Activated CD8-positive, alpha-beta memory T cell treated with anti-CD3 and anti-CD28 coated beads, Interleukin-2, amount 50 U/mL, for 24 hours (primary cell): ENCODE data around the gene C4orf51.
"Not testable (repeated sequence)": the region's sequence is repeated elsewhere in the genome, so short reads cannot be mapped to it uniquely, and the experiment has no call there.

ENCODE experiments used
- DNase-seq: peaks from one replicate; pipeline ENCODE4 v3.0.0-alpha.2; 2020; ENCODE audit errors: extremely low read depth

C4orf51 gene

DNA sequence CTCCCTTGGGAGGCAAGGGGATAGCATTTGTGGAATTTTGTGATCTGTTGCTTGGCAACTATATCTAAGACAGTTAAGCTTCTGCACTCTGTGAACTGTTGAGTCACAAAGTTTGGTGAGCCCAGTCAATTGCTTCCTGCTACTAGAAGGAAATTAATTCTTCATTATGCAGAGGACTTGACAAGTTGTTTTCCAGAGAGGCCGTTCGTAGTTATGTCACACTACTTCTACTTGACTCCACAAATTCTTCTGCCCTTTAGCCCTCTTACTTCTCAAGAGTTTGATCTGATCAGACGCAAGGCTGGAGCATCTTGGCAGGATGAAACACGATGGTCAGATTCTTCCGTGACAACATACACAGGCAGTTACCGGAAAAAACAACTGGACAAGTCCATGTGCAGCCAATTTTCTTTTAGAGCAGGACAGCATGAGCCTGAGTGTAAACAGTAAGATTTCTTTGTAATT, at the start of gene C4orf51:
Gene C4orf51, plus strand, starts transcription at position 156 of the 465 bp plus-strand sequence. Its CDS starts 58 bp downstream, at position 214.
- no peak for DNase-seq

DNA sequence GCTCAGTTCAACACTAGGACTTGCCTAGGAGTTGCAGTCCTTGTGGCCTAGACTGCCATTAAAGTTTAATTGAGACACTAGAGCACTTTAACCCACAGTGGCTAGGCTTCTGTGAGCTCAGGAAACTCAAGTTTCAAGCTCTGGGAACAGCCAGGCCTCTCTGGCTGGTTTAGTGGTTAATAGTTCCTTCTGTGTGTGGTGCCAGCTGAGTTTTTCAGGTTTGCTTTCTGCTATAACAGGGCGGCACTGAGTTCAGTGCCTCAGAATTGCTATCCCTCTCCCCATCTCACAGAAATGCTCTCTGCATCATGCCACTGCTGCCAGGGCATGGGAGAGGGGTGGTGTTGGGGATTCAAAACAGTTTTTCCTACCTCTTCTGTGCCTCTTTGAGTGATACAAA, 44.8 kb upstream of the C4orf51 start:
- DNase-seq: no peak

DNA sequence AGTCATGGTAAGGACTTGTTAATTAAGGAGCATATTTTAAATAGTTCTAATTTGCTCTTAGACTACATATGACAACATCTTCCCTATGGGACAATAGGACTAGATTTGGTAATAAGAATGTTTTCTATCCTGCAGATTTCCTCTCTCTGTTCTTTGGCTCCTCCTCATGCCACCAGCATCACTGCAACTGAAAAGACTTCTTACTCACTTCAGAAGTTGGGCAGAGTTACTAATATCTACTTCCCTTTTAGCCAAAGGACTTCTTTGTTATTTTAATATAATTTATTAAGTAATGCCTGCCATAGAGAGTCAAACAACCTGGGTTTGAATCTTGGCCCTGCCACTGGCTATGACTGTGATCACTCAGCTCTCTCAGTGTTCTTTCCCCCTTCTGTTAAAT, 44.3 kb upstream of the C4orf51 start:
- DNase-seq: no peak

- DNase-seq: no peak
Measured at GRCh38 chr4:145639186-145639698, 40.7 kb upstream of the C4orf51 start.

DNA sequence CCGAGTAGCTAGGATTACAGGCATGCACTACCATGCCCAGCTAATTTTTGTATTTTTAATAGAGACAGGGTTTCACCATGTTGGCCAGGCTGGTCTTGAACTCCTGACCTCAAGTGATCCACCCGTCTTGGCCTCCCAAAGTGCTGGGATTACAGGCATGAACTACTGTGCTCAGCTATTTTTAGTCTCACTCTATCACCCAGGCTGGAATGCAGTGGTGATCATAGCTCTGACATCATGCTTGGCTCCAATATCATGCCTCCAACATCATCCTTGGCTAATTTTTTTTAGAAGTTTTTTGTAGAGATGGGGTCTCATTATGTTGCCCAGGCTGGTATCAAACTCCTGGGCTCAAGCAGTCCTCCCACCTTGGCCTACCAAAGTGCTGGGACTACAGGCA, 39.7 kb upstream of the C4orf51 start:
- DNase-seq: not testable (repeated sequence)

GRCh38 chr4:145643295-145643694, 36.7 kb upstream of the C4orf51 start:
- no peak for DNase-seq

- no peak for DNase-seq
Measured at GRCh38 chr4:145644699-145645098, 35.2 kb upstream of the C4orf51 start.

DNA sequence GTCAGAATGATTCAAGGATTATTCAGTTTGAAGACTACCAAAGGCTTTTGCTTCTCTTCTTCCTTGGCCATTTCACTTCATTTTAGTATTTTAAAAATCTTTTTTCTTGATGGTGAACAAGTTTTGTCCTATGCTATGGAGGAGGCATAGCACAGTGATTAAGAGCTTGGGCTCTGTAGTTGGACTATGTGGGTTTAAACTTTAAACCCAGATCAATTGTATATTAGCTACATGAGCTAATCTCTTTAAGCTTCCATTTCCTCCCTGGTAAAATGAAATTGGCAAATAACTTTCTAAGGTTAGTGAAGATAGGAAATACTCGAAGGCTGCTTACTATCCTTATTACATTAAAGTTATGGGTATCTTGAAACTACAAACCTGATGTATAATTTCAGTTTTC, 23.8 kb upstream of the C4orf51 start:
- DNase-seq: no peak

DNA sequence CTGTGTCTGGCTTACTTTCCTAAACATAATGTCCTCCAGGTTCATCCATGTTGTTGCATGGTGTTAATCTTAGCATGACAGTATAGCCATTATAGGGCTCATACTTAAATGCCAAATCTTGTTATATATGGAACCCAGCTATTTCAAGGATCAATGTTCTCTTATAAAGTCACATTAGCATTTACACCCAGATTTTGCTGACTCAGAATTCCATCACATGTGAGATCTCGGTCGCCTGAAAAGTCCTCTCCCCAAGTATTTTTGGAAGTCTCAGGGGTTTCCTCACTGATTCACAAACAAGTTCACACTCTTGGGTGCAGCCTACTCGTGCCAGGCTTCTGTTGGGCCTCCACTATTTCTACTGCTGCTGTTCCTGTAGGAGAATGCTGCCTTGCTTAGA, 19.9 kb upstream of the C4orf51 start:
- DNase-seq: no peak

- DNase-seq: no peak
Measured at GRCh38 chr4:145663194-145663593, 16.8 kb upstream of the C4orf51 start.

DNA sequence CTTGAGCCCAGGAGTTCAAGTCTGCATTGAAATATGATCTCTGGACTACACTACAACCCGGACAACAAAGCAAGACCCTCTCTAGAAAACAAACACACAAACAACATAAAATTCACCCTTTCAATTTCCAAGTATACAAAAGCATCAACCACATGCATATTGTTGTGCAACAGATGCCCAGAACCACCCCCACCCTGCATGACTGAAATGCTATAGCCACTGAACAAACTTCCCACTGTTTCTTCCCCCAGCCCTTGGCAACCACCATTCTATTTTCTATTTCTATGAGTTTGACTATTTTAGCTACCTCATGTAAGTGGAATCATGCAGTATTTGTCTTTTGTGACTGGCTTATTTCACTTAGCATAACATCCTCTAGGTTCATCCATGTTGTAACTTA, 14.2 kb upstream of the C4orf51 start:
- no peak for DNase-seq

- DNase-seq: no peak
Measured at GRCh38 chr4:145670422-145670821, 9.5 kb upstream of the C4orf51 start.

DNA sequence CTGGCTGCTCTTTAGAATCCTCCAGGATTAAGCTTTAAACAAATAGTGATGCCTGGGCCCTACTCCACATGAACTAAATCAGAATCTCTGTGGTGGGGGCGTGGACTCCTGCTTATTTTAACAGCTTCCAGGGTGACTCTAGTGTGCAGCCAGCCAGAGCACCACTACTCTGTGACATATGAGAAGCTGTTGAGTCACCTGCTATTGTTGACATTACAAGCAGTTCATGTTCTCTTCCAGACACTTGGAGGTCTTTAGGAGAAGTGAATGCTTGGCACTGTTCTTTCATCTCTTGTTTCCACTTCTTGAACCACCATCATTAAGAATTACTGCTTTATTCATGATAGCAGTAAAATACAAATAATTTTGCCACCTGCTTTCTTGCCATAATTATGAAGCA, 426 bp upstream of the C4orf51 start:
- no peak for DNase-seq

- no peak for DNase-seq
Measured at GRCh38 chr4:145680902-145681301, 956 bp downstream of the C4orf51 start.

GRCh38 chr4:145681518-145681917, 1.6 kb downstream of the C4orf51 start:
- no peak for DNase-seq

DNA sequence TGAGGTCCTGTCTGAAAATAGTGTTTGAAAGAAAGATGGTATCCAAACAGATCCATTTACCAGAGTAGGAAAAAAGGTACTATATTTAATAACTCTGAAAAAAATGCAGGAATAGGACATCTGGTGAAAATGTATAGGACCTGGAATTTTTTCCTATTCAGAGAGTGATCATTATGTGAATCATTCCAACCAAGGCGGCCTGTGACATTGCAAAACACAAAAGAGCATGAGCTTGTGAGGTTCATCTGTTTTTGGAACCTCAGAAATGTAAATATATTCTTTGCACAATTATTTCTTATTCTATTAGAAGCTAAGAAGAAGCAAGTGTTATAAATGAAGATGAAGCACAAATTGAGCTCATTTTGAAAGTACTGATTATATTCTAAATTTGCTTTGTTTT, 2.0 kb downstream of the C4orf51 start:
- DNase-seq: no peak

- DNase-seq: no peak
Measured at GRCh38 chr4:145686991-145687390, 7.0 kb downstream of the C4orf51 start.

GRCh38 chr4:145690610-145691009, 10.7 kb downstream of the C4orf51 start:
- DNase-seq: no peak

DNA sequence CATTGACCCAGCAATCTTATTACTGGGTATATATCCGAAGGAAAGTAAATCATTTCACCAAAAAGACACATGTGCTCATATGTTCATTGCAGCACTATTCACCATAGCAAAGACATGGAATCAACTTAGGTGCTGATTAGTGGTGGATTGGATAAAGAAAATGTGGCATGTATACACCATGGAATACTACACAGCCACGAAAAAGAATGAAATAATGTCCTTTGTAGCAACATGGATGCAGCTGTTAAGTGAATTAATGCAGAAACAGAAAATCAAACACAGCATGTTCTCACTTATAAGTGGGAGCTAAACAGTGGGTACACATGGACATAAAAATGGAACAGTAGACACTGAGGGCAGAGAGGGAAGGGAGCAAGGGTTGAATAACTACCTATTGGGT, 11.5 kb downstream of the C4orf51 start:
- DNase-seq: not testable (repeated sequence)

DNA sequence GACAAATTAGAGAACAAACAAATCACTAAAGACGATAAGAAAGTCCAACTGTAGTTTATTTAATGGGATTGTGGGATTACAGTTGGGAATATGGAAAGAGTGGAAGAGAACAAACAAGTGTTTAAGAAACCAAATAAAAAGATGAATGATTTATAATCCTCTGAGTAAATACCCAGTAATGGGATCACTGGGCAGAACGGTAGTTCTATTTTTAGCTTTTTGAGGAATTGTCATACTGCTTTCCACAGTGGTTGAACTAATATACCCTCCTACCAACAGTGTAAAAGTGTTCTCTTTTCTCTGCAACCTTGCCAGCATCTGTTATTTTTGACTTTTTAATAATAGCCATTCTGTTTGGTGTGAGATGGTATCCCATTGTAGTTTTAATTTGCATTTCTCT, 15.0 kb downstream of the C4orf51 start:
- DNase-seq: no peak

GRCh38 chr4:145697332-145697731, 17.4 kb downstream of the C4orf51 start:
- DNase-seq: no peak

- DNase-seq: no peak
Measured at GRCh38 chr4:145698507-145698906, 18.6 kb downstream of the C4orf51 start.

DNA sequence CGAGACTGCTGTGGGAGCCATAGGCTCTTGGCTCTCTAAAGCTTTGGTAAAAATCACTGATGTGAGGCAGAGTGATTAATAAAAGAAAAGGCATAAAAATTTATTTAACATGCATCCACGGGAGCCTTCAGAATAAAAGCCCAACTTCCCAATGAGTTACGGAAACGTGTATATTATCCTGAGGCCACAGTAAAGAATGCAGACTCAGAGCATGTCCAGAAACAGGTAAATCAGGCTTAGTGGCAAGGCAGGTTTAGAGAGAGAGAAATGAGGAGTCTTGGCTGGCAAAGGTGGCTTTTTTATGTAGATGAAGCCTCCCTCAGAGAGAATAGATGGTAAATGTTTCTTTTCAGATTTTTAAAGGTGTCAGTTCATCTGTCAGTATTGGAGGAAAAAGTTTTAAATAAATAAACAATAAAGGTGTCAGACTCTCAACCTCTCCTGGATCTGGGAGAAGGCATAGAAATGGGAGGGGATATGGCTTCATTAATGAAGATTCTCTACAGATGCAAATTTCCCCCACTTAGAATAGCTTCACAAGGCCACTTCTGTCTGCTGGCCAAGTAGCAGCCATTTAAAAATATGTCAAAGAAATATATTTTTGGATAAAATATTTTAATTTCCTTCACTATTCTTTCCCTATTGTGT, 24.0 kb downstream of the C4orf51 start:
- DNase-seq: no peak

GRCh38 chr4:145709336-145709735, 29.4 kb downstream of the C4orf51 start:
- no peak for DNase-seq
